Forelimb muscle (tissue), 1 donor: ENCODE results near the gene MAP4K3. TPM values are rescaled to one million over a fixed set of nuclear protein-coding genes. Genes with fewer than 3 reads are reported as not detected.

Experiments
- DNase-seq: peaks from one replicate; pipeline ENCODE4 v3.0.0-alpha.2; 2013; ENCODE audit warnings: low read depth
- polyA plus RNA-seq: library from polyadenylated mRNA; unstranded; fragments of 120-200 nt; gene quantifications from one replicate; pipeline ENCODE4 v1.2.1, GENCODE V29; 2013; ENCODE audit not compliant: insufficient read length

MAP4K3 gene
- polyA plus RNA-seq, 1 donor: 36.2 TPM

GRCh38 chr2:39445934-39446333, 8.8 kb upstream of the MAP4K3 start:
- no peak for DNase-seq

GRCh38 chr2:39443009-39443408, 5.9 kb upstream of the MAP4K3 start:
- DNase-seq: no peak

GRCh38 chr2:39437522-39438296, 624 bp upstream of the MAP4K3 start:
- DNase-seq: no peak

DNA sequence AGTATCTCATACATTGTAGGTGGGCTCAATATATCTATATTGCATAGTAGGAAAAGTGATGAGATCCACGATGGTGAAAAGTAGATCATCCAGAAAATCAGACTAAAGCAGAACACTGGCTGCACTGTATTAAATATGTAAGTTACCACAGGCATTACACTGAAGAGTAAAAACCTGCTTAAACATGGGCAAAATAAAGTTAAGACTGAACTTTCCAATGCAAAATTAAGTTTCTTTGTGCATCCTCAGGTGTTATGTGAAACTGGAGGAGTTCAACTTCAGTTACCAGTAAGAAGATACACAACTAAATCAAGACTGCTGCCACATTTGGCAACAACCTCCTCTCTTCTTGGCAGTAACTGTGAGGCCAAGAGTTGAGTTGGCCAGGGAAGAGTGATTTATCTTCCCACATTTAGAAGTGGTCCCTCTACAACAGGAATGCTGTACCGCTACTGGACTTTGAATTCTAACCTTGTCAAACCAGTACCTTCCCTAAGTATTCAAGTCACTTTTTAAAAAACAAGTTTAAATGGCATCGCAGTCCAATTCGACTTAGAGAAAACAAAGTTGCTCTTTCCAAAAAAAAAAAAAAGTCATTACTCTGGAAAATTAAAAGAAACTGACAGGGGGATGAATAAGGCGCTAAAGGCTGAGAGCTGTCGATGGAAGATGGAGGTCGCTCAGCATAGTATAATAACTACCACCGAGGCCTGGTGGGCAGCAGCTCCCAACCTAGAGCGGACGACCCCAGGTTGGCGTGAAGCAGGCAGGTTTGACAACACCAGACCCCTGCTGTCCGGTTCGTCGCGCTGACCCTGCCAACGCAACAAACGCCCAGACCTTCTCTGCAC, 1.1 kb downstream of the MAP4K3 start:
- no peak for DNase-seq

DNA sequence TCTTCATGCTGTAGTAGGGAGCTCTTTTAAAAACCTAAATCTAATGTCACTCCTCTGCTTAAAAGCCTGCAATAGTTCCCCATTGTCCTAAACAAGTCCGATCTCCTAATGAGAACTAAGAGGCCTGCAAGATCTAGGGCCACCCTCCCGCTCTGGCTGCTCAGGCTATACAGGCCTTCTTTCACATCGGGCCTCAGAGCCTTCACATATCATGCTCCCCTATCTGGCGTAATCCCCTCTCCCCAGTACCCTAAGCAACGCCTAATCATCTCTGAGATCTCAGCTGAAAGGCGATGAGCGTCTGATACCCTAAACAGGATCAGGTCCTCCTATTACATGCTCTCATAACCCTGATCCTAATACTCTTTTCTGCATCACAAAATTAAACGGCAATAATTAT, 1.9 kb downstream of the MAP4K3 start:
- DNase-seq: no peak

DNA sequence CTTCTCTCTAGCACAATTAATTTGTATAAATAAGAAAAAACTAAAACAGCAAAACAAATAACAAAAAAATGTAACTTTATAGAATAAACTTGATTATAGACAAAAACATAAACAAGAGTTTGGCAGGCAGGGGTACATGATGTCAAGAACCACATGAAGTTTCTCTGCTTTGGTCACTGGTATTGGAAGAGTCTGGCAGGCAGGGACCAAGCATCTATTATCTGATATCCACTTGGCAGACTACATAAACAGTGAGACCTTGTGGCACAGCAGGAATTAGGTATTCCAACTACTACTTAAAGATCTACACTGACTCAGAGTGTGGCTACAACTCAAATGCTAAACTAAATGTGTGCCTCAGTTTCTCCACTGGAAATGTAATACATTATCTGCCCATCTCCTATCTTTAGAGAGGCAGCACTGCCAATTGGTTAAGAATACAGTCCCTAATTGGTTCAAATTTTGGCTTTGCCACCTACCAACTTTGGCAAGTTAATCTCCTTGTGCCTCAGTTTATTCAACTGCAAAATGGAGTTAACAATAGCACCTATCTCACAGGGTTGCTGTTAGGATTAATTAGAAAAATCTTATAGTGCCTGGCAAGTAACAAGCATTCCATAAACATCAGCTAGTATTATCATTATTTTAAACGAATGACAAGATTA, 2.7 kb downstream of the MAP4K3 start:
- no peak for DNase-seq

GRCh38 chr2:39433586-39434195, 3.4 kb downstream of the MAP4K3 start:
- no peak for DNase-seq

- no peak for DNase-seq
Measured at GRCh38 chr2:39432701-39433100, 4.4 kb downstream of the MAP4K3 start.

DNA sequence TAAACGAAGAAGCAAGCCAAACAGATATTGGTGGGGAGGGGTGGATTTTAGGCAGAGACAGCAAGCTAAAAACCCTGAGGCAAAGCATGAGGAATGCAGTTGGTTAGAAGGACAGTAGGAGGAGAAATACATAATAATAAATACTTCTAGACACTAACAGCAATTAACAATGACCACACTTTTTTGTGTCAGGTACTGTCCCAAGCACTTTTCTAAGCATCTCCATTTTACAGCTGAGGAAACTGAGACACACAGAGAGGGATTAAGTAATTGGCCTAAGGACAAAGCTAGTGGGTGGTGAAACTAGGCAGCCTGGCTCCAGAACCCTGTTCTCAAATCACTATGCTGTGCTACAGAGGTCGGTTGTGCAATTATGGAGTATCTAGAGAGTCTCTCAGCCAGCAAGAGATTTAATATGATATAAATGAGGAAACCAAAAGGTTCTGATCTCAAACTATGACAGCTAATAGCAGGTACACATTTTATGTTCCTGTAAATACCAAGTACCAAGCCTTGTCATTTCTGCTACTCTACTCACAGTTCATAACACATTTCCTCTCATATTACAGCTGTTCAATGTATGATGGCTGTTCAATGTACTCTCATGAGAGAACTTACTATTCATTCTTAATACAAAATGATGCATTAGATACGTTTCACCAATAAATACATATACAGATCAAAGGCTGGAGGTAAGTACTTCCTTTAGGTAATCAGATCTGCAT, 5.3 kb downstream of the MAP4K3 start:
- DNase-seq: no peak

GRCh38 chr2:39429746-39430145, 7.3 kb downstream of the MAP4K3 start:
- DNase-seq: no peak

DNA sequence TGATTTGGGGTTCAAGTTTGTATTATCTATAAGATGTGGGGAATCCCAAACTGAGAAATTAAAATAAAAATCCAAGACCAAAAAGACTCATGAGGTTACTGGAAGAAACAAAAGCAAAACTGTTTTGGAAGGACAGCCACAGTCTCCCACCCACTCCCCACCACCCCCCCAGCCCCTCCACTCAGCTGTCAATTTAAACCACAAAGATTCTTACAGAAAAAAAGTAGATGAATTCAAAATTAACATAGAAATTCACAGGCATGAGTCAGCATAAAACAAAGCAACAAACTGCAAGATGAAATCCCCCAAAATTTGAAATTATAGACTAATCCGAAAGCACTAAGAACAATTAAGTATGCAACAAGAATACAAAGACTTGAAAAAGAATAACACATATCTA, 12.1 kb downstream of the MAP4K3 start:
- DNase-seq: no peak

DNA sequence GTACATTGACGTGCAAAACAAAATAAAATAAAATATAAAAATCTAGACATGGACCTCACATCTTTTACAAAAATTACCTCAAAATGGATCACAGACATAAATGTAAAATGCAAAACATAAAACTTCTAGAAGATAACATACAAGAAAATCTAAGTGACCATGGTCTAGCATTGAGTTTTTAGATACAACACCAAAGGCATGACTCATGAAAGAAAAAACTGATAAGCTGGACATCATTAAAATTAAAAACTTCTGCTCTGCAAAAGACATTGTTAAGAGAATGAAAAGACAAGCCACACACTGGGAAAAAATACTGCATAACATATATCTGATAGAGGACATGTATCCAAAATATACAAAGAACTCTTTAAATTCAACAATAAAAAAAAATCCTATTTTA, 14.4 kb downstream of the MAP4K3 start:
- DNase-seq: no peak

- DNase-seq: no peak
Measured at GRCh38 chr2:39421354-39421753, 15.7 kb downstream of the MAP4K3 start.

- no peak for DNase-seq
Measured at GRCh38 chr2:39419282-39420223, 17.5 kb downstream of the MAP4K3 start.

DNA sequence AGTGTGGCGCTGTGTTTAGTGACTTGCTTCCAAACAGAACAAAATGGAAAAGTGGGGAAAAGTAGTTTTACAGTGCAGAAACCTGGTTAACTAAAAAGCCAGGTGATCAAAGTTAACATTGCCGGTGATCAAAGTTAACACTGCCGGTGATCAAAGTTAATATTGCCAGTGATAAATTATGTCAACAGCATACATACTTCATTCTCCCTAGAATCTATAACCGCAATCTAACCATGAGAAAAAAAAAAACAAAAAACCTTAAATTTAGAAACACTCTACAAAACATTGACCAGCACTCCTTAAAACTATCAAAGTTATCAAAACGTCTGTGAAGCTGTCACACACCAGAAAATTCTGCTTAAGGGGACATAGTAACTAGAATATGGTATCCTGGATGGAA, 18.6 kb downstream of the MAP4K3 start:
- no peak for DNase-seq

DNA sequence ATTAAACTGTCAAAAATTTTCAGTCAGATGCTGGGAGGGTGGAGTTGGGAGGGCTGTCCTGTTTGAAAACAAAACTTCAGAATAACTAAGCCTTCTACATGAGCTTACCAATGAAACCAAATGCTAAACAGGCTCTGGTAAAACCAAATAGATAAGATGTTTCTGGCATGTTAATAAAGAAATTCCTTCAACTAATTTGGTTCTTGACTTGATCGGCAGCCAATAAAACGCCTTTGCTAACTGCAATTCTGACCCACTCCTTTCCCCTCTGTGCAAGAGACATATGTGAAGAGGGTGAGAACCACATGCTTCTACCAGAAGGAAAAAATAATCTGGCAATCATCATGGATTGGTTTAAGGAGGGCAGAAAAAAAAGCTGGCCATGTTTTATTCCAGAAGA, 20.9 kb downstream of the MAP4K3 start:
- no peak for DNase-seq

GRCh38 chr2:39413063-39413737, 23.9 kb downstream of the MAP4K3 start:
- no peak for DNase-seq

GRCh38 chr2:39411181-39411944, 25.7 kb downstream of the MAP4K3 start:
- no peak for DNase-seq
